ENCODE data around the gene FMNL2.

Gene FMNL2

DNA sequence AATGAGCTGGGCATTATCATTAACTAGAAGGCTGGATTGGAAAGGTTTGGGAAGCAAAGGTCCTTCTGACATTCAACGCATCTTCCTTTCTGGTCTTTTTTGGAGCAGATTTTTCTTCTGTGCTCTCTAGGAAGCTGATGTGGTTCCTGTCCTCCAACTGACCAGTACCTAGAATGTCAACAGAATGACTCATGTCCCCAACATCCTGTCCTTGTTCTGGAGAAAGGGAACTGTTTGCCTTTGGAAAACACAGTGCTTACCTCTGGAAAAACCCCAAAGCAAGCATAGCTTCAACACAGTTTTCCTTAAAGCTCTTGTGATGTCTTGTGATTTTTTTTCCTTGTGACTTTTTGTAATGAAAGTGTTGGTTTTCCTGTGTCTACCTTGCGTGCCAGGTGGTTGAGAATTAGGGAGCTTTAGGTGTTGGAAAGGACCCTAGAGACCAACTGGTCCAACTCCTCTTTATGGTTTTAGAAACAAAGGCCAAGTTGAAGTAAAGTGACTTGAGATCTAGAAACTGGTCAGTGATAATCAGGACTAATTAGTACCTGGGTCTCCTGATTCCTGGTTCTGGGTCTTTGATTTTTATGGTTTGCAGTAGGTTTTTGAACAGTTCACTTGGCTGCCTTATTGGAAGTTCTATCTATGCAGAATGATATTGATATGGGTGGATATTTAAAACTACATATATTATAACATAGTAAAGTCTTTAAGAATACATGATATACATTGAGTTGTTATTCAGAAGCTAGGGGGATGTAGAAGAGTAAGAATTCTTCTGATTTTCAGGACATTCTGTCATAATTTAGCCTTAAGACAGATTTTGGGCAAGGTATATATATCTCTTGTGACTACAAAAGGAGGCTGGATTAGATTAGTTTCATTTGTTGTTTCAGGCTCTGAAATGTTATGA, 70.5 kb downstream of the FMNL2 start:
- DNase-seq (ENCODE audit: low read depth in 2 of 2) = no peak

- DNase-seq (ENCODE audit: low read depth in 2 of 2) = no peak
Observed at GRCh38 chr2:152406119-152406835, 71.3 kb downstream of the FMNL2 start.

DNA sequence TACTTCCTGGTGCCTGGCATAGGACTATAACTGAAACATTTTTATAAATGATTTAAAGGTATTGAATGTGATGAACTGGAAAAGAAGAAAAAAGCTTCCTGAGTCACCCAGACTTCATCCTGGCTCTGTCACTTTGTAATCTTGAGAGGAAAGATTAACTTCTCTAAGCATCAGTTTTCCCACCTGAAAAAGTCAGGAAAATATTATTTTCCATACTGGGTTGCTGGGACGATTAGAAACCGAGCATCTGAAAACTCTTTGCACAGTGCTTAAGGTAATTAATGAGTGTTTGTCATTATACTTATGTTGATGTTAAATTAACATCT, 71.8 kb downstream of the FMNL2 start:
- no peak for DNase-seq (ENCODE audit: low read depth in 2 of 2)

DNA sequence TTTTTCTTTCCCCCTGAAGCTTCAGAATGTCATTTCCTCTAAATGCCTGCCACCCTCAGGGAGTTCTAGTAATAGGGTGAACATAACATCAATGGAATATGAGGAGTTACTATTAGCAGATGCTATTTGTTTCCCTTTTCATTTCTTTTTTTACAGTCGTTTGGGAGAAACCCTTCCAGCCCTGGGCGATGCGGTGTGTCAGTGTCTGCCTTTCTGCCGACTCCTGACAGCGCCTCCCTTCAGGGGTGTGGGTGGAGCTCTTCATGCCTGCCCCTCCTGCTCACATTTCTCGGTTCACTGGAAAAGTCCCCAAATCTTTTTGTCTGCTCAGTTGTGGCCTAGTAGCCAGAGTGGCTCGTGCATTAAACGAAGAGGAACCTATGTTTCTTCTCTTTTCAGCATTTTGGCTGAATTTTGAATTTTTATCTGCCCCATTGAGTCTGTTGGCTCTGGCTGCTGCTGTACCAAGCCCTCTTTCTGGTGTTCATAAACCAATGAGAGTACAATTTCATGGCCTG, 72.3 kb downstream of the FMNL2 start:
- no peak for DNase-seq (ENCODE audit: low read depth in 2 of 2)

DNA sequence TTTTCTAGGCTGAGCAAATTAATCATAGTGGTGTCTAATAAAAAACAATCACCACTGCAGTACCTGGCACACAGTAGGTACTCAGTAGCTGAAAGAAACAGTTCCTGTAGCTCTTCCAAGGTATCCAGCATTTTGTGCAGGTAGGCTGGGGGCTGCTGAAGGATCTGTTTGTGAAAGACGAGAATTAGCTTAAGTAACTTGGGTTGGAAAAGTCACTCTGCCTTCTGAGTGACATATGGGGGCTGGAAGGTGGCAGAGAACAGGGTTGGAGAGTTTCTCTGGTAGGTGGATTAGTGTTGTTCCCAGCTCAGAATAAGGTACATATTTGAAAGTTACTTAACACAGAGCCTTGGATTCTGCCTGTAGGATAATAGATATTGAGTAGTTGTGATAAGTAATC, 72.8 kb downstream of the FMNL2 start:
- no peak for DNase-seq (ENCODE audit: low read depth in 2 of 2)

DNA sequence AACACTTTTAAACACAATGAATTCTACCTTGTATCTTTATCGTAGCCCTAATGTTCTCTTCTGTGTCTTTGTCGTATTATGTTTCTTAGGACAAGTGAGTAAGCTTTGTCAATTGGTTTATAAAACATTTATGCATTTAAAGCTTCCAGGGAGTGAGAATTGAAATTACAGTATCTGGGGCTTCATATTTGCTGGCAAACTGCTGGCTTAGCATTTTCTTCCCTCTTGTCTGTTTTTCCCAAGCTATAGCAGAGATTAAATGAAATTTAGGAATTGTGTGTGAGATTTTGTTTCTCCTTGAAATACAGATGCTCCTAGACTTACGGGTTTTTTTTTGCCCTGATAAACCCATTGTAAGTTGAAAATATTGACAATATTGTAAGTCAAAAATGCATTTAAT, 73.3 kb downstream of the FMNL2 start:
- no peak for DNase-seq (ENCODE audit: low read depth in 2 of 2)

- DNase-seq (ENCODE audit: low read depth in 2 of 2) = no peak
Observed at GRCh38 chr2:152409386-152410164, 74.6 kb downstream of the FMNL2 start.

DNA sequence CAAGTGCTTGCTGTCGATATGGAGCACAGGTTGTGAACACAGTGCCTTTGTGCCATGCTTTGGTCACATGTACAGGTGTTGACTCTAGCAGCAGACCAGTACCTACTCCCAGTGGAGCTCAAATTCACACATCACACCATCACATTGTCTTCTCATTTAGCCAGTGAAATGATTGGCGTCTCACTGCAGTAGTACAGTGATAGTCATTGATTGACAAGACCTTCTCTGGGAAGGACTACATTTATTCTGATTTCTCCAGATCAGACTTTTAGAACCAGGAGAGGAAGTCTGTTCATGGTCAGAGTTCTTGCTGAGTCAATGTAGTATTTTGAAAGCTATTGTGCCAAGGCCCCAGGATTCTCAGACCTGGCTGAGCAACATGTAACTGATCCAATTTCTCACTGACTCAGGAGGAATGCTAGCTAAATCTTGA, 75.2 kb downstream of the FMNL2 start:
- no peak for DNase-seq (ENCODE audit: low read depth in 2 of 2)

GRCh38 chr2:152411154-152411553, 76.2 kb downstream of the FMNL2 start:
- no peak for DNase-seq (ENCODE audit: low read depth in 2 of 2)

- no peak for DNase-seq (ENCODE audit: low read depth in 2 of 2)
Observed at GRCh38 chr2:152413228-152414030, 78.5 kb downstream of the FMNL2 start.

GRCh38 chr2:152415231-152415642, 80.3 kb downstream of the FMNL2 start:
- DNase-seq (ENCODE audit: low read depth in 2 of 2) = no peak

DNA sequence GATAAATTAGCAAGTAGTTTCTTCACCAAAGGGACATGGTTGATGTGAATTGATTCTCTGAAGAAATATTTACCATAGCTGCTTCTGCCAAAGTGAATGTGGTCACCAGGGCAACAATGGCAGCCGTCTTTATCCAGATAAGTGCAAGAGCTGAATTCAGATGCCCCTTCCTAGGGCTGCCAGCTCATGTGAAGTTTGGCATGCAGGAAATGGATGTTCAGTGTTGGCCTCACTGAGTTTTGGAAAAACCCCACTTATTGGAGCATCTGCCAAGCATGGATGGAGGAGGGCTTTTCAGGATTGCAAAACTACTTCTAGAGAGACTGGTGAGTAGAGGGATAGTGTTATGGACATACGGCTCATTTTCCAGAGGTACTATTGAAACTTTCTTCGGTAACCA, 80.8 kb downstream of the FMNL2 start:
- DNase-seq (ENCODE audit: low read depth in 2 of 2) = no peak

DNA sequence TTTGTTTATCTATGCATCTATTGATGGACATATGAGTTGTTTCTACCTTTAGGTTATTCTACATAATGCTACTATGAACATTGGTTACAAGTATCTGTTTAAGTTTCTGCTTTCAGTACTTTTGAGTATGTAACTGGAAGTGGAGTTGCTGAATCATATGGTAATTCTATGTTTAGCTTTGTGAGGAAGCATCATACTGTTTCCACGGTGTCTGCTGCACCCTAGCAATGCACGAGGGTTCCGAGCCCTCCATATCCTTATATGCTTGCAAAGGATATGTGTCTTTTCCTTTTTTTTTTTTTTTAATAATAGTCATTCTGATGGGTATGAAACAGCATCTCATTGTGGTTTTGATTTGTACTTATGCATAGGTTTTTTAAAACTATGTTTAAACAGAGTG, 83.7 kb downstream of the FMNL2 start:
- no peak for DNase-seq (ENCODE audit: low read depth in 2 of 2)

DNA sequence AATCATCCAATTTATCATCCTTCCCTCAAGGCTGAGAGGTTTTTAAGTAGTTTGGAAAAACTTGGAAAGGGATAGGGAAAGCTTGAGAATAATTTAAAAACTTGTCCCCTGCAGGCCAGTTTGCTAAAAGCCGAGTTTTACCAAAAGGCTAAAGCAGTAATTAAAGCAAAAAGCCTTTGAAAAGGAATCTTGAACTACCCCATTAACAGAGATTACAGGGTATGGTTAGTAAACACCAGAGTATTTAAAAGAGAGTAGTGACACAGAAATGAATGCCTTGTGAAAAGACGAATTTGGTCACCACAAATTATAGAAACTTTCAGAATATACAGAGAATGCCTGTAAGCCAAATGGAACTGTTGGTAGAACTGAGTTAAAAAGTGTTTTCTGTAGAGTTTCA, 85.0 kb downstream of the FMNL2 start:
- no peak for DNase-seq (ENCODE audit: low read depth in 2 of 2)

GRCh38 chr2:152420363-152420762, 85.4 kb downstream of the FMNL2 start:
- DNase-seq (ENCODE audit: low read depth in 2 of 2) = no peak

GRCh38 chr2:152420936-152421335, 86.0 kb downstream of the FMNL2 start:
- DNase-seq (ENCODE audit: low read depth in 2 of 2) = no peak

- no peak for DNase-seq (ENCODE audit: low read depth in 2 of 2)
Observed at GRCh38 chr2:152421521-152422370, 86.8 kb downstream of the FMNL2 start.

DNA sequence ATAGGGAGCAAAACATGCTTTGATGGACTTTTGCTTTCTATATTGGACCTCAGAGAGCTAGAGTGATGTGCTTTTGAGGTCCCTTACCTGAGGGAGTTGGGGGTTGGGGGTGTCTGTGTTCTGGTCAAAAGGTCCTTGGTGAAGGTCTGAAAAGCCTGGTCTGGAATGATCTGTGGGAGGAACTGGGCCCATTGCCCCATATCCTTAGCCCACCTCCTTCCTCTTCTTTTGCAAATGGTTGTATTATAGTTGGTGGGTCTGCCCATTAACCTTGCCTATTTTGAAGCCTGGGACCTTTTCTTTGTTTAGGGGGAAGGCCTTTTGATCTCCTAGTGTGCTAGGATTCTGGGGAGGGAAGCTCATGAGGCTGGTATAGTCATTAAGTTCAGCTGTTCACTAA, 88.7 kb downstream of the FMNL2 start:
- no peak for DNase-seq (ENCODE audit: low read depth in 2 of 2)

GRCh38 chr2:152425765-152426727, 91.1 kb downstream of the FMNL2 start:
- DNase-seq (ENCODE audit: low read depth in 2 of 2) = no peak

All from stimulated activated CD8-positive, alpha-beta memory T cell treated with anti-CD3 and anti-CD28 coated beads, Interleukin-7, amount 100 ng/mL, for 4 hours (primary cell).